ENCODE data around the gene DKK3. TPM values are rescaled to one million over a fixed set of nuclear protein-coding genes. Genes with fewer than 3 reads are reported as not detected.

Gene DKK3
- total RNA-seq, 1 donor from 2014 or later = 8.4 TPM

GRCh38 chr11:12001186-12001585 lies 7.2 kb downstream of the DKK3 start:
- no peaks in the 10 kb centered on the region for H3K36me3 Mint-ChIP-seq (ENCODE audit: low read depth, unreplicated experiment)
- no peaks in the 10 kb centered on the region for H3K27me3 Mint-ChIP-seq (ENCODE audit: unreplicated experiment)
- H3K9me3 Mint-ChIP-seq (ENCODE audit: unreplicated experiment) = no peaks in the 10 kb centered on the region
- H3K27ac Mint-ChIP-seq (ENCODE audit: unreplicated experiment) = no peak overlapping the region
- no peaks in the 10 kb centered on the region for H3K4me1 Mint-ChIP-seq (ENCODE audit: unreplicated experiment)
- no peak for TF ChIP-seq CTCF (IDR thresholded peaks at IDR 0.05; ENCODE audit: unreplicated experiment)
- H3K4me3 Mint-ChIP-seq (ENCODE audit: unreplicated experiment) = no peak overlapping the region
- DNase-seq (ENCODE audit: low spot score) = no peak

- DNase-seq (ENCODE audit: low spot score) = no peak
- H3K27ac Mint-ChIP-seq (ENCODE audit: unreplicated experiment) = no peak overlapping the region
- no peaks in the 10 kb centered on the region for H3K36me3 Mint-ChIP-seq (ENCODE audit: low read depth, unreplicated experiment)
- peaks cover 1% of the 10 kb centered on the region for H3K27me3 Mint-ChIP-seq (ENCODE audit: unreplicated experiment)
- no peaks in the 10 kb centered on the region for H3K4me1 Mint-ChIP-seq (ENCODE audit: unreplicated experiment)
- no peaks in the 10 kb centered on the region for H3K9me3 Mint-ChIP-seq (ENCODE audit: unreplicated experiment)
- TF ChIP-seq CTCF (IDR thresholded peaks at IDR 0.05; ENCODE audit: unreplicated experiment) = no peak
- no peak overlapping the region for H3K4me3 Mint-ChIP-seq (ENCODE audit: unreplicated experiment)
Observed at GRCh38 chr11:11998091-11998781, 10.2 kb downstream of the DKK3 start.

- no peaks in the 10 kb centered on the region for H3K4me1 Mint-ChIP-seq (ENCODE audit: unreplicated experiment)
- H3K9me3 Mint-ChIP-seq (ENCODE audit: unreplicated experiment) = no peaks in the 10 kb centered on the region
- DNase-seq (ENCODE audit: low spot score) = no peak
- H3K36me3 Mint-ChIP-seq (ENCODE audit: low read depth, unreplicated experiment) = no peaks in the 10 kb centered on the region
- H3K27me3 Mint-ChIP-seq (ENCODE audit: unreplicated experiment) = peaks cover 1% of the 10 kb centered on the region
- TF ChIP-seq CTCF (IDR thresholded peaks at IDR 0.05; ENCODE audit: unreplicated experiment) = no peak
- H3K4me3 Mint-ChIP-seq (ENCODE audit: unreplicated experiment) = no peak overlapping the region
- no peak overlapping the region for H3K27ac Mint-ChIP-seq (ENCODE audit: unreplicated experiment)
Observed at GRCh38 chr11:11997049-11997322, 11.4 kb downstream of the DKK3 start.

- Mint-ChIP-seq H3K27me3 (ENCODE audit: unreplicated experiment) (peaks cover 1% of the 10 kb centered on the region), H3K36me3 (ENCODE audit: low read depth, unreplicated experiment) (no peaks in the 10 kb centered on the region), H3K9me3 (ENCODE audit: unreplicated experiment) (no peaks in the 10 kb centered on the region), H3K4me3 (ENCODE audit: unreplicated experiment) (no peak overlapping the region), H3K4me1 (ENCODE audit: unreplicated experiment) (no peaks in the 10 kb centered on the region), H3K27ac (ENCODE audit: unreplicated experiment) (no peak overlapping the region)
- no peak for DNase-seq (ENCODE audit: low spot score)
- no peak for TF ChIP-seq CTCF (IDR thresholded peaks at IDR 0.05; ENCODE audit: unreplicated experiment)
Observed at GRCh38 chr11:11996321-11997048, 11.9 kb downstream of the DKK3 start.

GRCh38 chr11:11995601-11996000 lies 12.8 kb downstream of the DKK3 start:
- Mint-ChIP-seq H3K4me1 (ENCODE audit: unreplicated experiment) (no peaks in the 10 kb centered on the region), H3K27me3 (ENCODE audit: unreplicated experiment) (peaks cover 1% of the 10 kb centered on the region), H3K4me3 (ENCODE audit: unreplicated experiment) (no peak overlapping the region), H3K36me3 (ENCODE audit: low read depth, unreplicated experiment) (no peaks in the 10 kb centered on the region), H3K9me3 (ENCODE audit: unreplicated experiment) (no peaks in the 10 kb centered on the region), H3K27ac (ENCODE audit: unreplicated experiment) (no peak overlapping the region)
- no peak for DNase-seq (ENCODE audit: low spot score)
- no peak for TF ChIP-seq CTCF (IDR thresholded peaks at IDR 0.05; ENCODE audit: unreplicated experiment)

Measured in endothelial cell (in vitro differentiated cells).